Erythroblast (primary cell): ENCODE data around the gene AGFG2.

Experiments
- DNase-seq, 2 experiments: peaks; one replicate each; lab custom pipeline; 2025; lab: John Stamatoyannopoulos, UW
- GATA1 ChIP-seq: IDR thresholded peaks from 2 replicates; pipeline ENCODE4 v1.6.1; 2011; ENCODE audit warnings: low read depth, mild to moderate bottlenecking, control low read depth, low read length, moderate library complexity
- POLR2A ChIP-seq: IDR thresholded peaks from 2 replicates; pipeline ENCODE4 v1.6.1; 2011; ENCODE audit warnings: mild to moderate bottlenecking, low read length

The AGFG2 gene

GRCh38 chr7:100577103-100577502, 38.1 kb downstream of the AGFG2 start:
- DNase-seq, result no peak
- no peak for TF ChIP-seq GATA1
- no peak for TF ChIP-seq POLR2A

GRCh38 chr7:100577507-100577906, 38.5 kb downstream of the AGFG2 start:
- TF ChIP-seq GATA1 (no peak), POLR2A (no peak)
- no peak for DNase-seq

DNA sequence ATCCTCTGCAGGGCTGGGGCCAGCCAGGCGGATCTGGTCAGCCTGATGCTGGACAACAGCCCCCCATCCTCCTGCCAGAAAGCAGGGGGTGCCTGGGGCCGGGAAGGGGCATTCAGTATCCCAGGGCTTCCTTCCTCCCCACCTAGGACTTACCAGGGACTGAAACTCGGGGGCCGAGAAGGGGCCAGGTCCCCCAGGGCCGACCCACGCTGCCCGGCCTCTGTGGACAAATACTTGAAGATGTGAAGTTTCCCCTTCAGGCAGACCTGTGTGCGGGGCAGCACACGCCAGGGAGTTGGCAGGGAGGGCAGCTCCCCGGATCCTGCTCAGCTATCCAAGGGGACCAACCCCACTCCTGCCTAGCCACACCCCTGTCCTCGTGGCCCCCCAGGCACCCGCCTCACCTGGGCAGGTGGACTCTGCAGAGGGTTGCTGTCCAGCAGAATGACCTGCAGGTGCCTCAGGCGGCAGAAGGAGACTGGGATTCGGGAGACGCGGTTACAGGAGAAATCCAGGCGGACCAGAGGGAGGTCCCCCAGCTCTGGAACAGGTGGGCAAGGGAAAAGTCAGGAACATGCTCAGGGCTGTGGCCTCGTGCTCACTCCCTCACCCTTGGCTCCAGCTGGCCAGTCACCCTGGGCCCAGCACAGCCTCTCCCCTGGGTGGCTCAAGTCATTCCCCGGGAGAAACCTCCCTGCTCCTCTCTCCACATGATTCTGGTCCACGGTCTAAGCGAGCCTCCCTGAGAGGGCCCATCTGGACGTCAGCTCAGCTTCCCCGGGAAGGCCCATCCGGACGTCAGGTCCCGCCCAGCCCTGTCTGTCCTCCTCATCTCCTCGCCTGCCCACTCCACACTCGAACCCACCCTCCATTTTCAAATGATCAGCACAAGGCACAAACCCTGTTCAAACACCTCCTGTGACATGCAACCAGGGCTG, 39.5 kb downstream of the AGFG2 start:
- no peak for TF ChIP-seq GATA1
- TF ChIP-seq POLR2A, result no peak

GRCh38 chr7:100580466-100581283, 41.7 kb downstream of the AGFG2 start:
- DNase-seq, result no peak
- TF ChIP-seq GATA1, result no peak

More for the DNA sequence above, 39.5 kb downstream of the AGFG2 start:
- no peak for DNase-seq

DNA sequence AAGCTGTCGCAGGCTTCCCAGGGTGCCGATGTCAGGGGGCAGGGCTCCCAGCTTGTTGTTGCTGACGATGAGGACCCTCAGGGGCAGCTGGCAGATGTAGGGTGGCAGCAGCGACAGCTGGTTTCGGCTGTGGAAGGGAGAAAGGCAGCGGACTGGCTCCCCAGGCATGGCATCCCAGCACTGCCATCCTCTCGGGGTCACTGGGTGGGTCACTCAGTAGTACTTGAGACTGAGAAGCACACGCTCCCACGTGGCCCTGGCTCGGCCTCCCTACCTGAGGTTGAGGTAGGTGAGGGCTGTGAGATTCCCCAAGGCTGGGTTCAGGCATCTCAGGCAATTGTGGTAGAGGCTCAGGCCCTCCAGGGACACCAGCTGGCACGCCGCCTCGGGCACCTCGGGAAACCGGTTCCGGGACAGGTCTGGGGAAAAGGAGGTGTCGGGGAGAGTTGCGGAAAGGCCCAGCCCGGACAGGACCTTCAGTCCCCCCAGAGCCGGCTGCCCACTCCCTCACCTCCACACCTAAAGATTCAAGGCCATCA, 43.1 kb downstream of the AGFG2 start:
- no peak for DNase-seq
- TF ChIP-seq POLR2A, result no peak
- TF ChIP-seq GATA1, result no peak

DNA sequence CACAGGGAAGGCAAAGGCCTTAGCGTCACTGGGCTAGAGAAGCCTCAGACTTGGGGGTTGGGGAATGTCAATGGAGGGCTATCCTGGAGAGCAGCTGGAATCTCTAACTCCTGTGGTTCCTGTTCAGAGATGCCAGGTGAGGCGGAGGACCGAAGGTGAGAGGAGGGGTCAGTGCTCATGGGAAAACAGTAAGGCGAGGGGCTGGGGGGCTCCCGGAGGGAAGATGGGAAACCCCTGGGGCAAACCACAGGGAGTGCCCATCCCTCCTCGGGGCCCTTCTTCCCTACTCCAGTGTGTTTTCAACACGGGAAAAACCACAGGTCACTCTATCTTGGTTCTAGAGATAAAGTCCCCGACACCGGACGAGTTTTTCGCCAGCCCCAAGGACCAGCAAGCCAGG, 43.6 kb downstream of the AGFG2 start:
- TF ChIP-seq GATA1 (no peak), POLR2A (no peak)
- DNase-seq, result no peak

- TF ChIP-seq GATA1, result no peak
- TF ChIP-seq POLR2A, result no peak
- peak; percentile 40 to 56 for DNase-seq
These were observed 44.4 kb downstream of the AGFG2 start for GRCh38 chr7:100583132-100584053.

- TF ChIP-seq POLR2A (no peak), GATA1 (no peak)
- DNase-seq, result no peak
These were observed 45.2 kb downstream of the AGFG2 start for GRCh38 chr7:100584054-100584682.

DNA sequence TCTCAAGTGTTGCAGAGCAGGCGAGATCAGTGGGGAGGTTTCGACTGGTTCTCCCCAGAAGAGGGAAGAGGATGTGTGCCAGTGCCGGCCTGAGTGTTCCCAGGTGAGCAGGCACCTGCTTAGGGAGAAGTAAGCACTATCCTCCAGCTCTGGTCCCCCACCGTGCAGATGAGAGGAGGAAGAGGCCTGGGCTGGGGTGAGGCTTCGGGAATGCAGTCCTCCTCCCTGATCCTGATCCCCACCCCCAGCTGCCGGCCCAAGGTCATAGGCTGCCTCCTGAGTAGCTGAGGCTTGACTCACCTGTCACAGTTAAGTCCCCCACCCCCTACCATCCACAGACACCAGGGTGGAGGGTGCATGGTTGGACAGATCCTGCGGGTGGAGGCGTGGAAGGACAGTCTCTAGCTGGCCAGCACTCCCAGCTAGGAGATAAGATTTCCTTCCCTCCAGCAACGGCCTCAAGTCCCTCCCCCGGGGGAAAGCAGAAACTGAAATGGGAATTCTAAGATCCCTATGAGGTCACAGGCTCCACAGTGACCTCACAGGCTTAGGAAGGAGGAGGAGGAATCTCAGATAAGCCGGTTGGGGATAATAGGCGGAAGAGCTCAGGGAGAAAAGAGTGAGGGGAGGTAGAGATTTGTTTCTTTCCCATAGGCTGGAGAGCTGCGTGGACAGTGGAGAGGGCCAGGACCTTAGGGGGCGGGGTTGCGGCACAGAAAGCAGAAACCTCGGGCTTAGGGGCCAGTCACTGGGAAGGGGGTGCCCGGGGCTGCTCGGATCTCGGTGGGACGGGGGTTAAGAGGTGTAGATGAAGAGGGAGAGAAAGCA, 45.9 kb downstream of the AGFG2 start:
- DNase-seq, result peak; percentile 49 to 61
- TF ChIP-seq POLR2A, result no peak
- TF ChIP-seq GATA1, result no peak

DNA sequence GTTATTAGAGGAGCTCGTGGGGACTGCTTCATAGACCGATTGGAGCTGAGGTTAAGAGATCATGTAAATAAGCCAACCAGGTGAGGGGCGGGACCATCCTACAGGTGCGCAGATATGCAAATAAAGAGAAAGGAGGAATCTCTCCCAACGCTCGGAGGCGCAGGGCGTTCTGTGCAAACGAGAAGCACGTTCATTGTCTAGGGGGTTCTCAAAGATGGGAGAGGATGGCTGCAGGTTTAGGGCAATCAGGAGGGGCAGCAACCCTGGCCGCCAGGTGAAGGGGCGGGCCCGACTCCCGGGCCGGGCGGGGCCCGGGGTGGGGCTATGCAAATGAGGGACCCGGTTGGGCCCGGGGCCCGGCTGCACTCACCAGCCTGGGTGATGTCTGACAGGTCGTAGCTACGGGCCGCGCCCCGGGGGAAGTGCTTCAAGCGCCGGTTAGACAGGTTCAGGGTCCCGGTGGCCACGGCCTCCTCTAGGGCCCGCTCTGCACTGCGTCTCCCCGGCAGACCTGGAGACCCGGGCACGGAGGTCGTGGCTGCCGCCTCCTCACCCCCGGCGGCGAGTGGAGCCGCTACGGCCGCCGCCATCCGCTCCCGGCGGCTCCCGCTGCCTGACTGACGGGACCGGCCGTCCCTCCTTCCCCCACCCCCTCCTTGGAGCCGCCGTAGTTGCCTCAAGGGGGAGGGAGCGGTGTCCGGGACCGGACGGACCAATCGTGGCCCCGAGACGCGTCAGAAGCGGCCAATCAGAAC, 46.7 kb downstream of the AGFG2 start, which contains the start of gene LRCH4:
LRCH4 (minus strand) TSS at position 619 of the 755 bp plus-strand sequence; CDS start at position 590, 29 bp downstream.
- DNase-seq, result peak; percentile 84 to 90
- TF ChIP-seq GATA1 (no peak), POLR2A (peak; percentile 99)
